H9 (cell line): ENCODE data around the gene SMARCD3. TPM values are rescaled to one million over a fixed set of nuclear protein-coding genes. Genes with fewer than 3 reads are reported as not detected.

Experiments
- DNase-seq: peaks from one replicate; pipeline ENCODE4 v3.0.0-alpha.2; 2017
- H2AFZ ChIP-seq: one replicate; pipeline ENCODE4 v1.6.1; 2013; ENCODE audit warnings: mild to moderate bottlenecking, low read length, control low read depth, moderate library complexity
- H2AK5ac ChIP-seq: 2 replicates; pipeline ENCODE4 v1.6.1; 2013; ENCODE audit warnings: low read length, control low read depth, mixed read lengths; ENCODE audit not compliant: insufficient read length
- H2BK120ac ChIP-seq: one replicate; pipeline ENCODE4 v1.6.1; 2013; ENCODE audit warnings: low read depth, mild to moderate bottlenecking, low read length, control low read depth, inconsistent platforms; ENCODE audit not compliant: poor library complexity, severe bottlenecking
- H2BK12ac ChIP-seq: 2 replicates; pipeline ENCODE4 v1.6.1; 2013; ENCODE audit warnings: low read length, control low read depth, mixed read lengths, low read depth; ENCODE audit not compliant: insufficient read length
- H2BK15ac ChIP-seq: 2 replicates; pipeline ENCODE4 v1.6.1; 2013; ENCODE audit warnings: low read depth, low read length, control low read depth
- H2BK20ac ChIP-seq: one replicate; pipeline ENCODE4 v1.6.1; 2013; ENCODE audit warnings: low read depth, mild to moderate bottlenecking, low read length, control low read depth, inconsistent platforms; ENCODE audit not compliant: poor library complexity, severe bottlenecking
- H2BK5ac ChIP-seq: 2 replicates; pipeline ENCODE4 v1.6.1; 2013; ENCODE audit warnings: low read length, control low read depth, mixed read lengths; ENCODE audit not compliant: insufficient read length
- H3K14ac ChIP-seq: 2 replicates; pipeline ENCODE4 v1.6.1; 2013; ENCODE audit warnings: low read length, control low read depth; ENCODE audit not compliant: insufficient read depth
- H3K18ac ChIP-seq: 2 replicates; pipeline ENCODE4 v1.6.1; 2013; ENCODE audit warnings: low read depth, mild to moderate bottlenecking, mixed read lengths, low read length, control low read depth; ENCODE audit not compliant: insufficient read length
- H3K23ac ChIP-seq: 2 replicates; pipeline ENCODE4 v1.6.1; 2013; ENCODE audit warnings: low read length, control low read depth, mixed read lengths, low read depth; ENCODE audit not compliant: insufficient read length
- H3K23me2 ChIP-seq: 2 replicates; pipeline ENCODE4 v1.6.1; 2013; ENCODE audit warnings: low read depth, mild to moderate bottlenecking, mixed read lengths, low read length, control low read depth; ENCODE audit not compliant: insufficient read length, poor library complexity, severe bottlenecking
- H3K27ac ChIP-seq: 2 replicates; pipeline ENCODE4 v1.5.1; 2013; ENCODE audit warnings: low read length, control low read depth, mixed read lengths, low read depth; ENCODE audit not compliant: insufficient read length
- H3K27me3 ChIP-seq: 2 replicates; pipeline ENCODE4 v1.6.1; 2013; ENCODE audit warnings: low read length, control low read depth, inconsistent platforms; ENCODE audit not compliant: insufficient read depth
- H3K4ac ChIP-seq: 2 replicates; pipeline ENCODE4 v1.6.1; 2013; ENCODE audit warnings: low read depth, mild to moderate bottlenecking, control low read depth, inconsistent platforms, low read length, moderate library complexity
- H3K4me1 ChIP-seq: 2 replicates; pipeline ENCODE4 v1.6.1; 2013; ENCODE audit warnings: low read length, control low read depth, inconsistent platforms; ENCODE audit not compliant: insufficient read depth
- H3K4me2 ChIP-seq: 2 replicates; pipeline ENCODE4 v1.6.1; 2013; ENCODE audit warnings: low read length, control low read depth, mixed read lengths; ENCODE audit not compliant: insufficient read length, insufficient read depth
- H3K56ac ChIP-seq: 2 replicates; pipeline ENCODE4 v1.6.1; 2013; ENCODE audit warnings: low read depth, mild to moderate bottlenecking, mixed read lengths, low read length, control low read depth; ENCODE audit not compliant: insufficient read length
- H3K79me1 ChIP-seq: 2 replicates; pipeline ENCODE4 v1.6.1; 2013; ENCODE audit warnings: low read depth, mild to moderate bottlenecking, moderate library complexity, low read length, control low read depth, inconsistent platforms; ENCODE audit not compliant: insufficient read depth, poor library complexity, severe bottlenecking
- H3K79me2 ChIP-seq: 2 replicates; pipeline ENCODE4 v1.6.1; 2013; ENCODE audit warnings: low read length, control low read depth, inconsistent platforms; ENCODE audit not compliant: insufficient read depth
- H3K9ac ChIP-seq: 2 replicates; pipeline ENCODE4 v1.6.1; 2013; ENCODE audit warnings: low read length, control low read depth, mixed read lengths; ENCODE audit not compliant: insufficient read length; ENCODE audit errors: extremely low read depth
- H3K9me3 ChIP-seq: one replicate; pipeline ENCODE4 v1.6.1; 2013; ENCODE audit warnings: low read depth, low read length, inconsistent platforms; ENCODE audit not compliant: control insufficient read depth
- H3T11ph ChIP-seq: one replicate; pipeline ENCODE4 v1.6.1; 2013; ENCODE audit warnings: mild to moderate bottlenecking, low read length, control low read depth, inconsistent platforms
- H4K20me1 ChIP-seq: one replicate; pipeline ENCODE4 v1.6.1; 2013; ENCODE audit not compliant: control insufficient read depth, insufficient read length, insufficient read depth
- H4K5ac ChIP-seq: 2 replicates; pipeline ENCODE4 v1.6.1; 2013; ENCODE audit warnings: low read depth, mild to moderate bottlenecking, mixed read lengths, low read length, control low read depth; ENCODE audit not compliant: insufficient read length
- H4K8ac ChIP-seq: replicated peaks from 2 replicates; pipeline ENCODE4 v1.6.1; 2013; ENCODE audit warnings: low read length, control low read depth, mixed read lengths, low read depth; ENCODE audit not compliant: insufficient read length
- H4K91ac ChIP-seq: 2 replicates; pipeline ENCODE4 v1.6.1; 2013; ENCODE audit warnings: low read depth, mild to moderate bottlenecking, moderate library complexity, mixed read lengths, low read length, control low read depth; ENCODE audit not compliant: insufficient read length
- H3K27ac Mint-ChIP-seq, 3 experiments: 2 replicates in 2 of 3; 3 replicates in 1 of 3; pipeline ENCODE4 v1.8.0; 2020 to 2021; ENCODE audit warnings: mixed read lengths in 3 of 3, mild to moderate bottlenecking in 1 of 3, moderate library complexity in 1 of 3
- H3K27me3 Mint-ChIP-seq: 2 replicates; pipeline ENCODE4 v1.8.0; 2021; ENCODE audit warnings: low read depth, mild to moderate bottlenecking, moderate library complexity, mixed read lengths
- H3K36me3 Mint-ChIP-seq, 3 experiments: 2 replicates in 2 of 3; 3 replicates in 1 of 3; pipeline ENCODE4 v1.8.0; 2020 to 2021; ENCODE audit warnings: low read depth in 3 of 3, mixed read lengths in 3 of 3; ENCODE audit not compliant: insufficient read depth in 1 of 3
- H3K4me1 Mint-ChIP-seq, 2 experiments: 2 replicates each; pipeline ENCODE4 v1.8.0; 2020; ENCODE audit warnings: mixed read lengths in 2 of 2
- H3K4me3 Mint-ChIP-seq, 2 experiments: 2 replicates in 1 of 2; 3 replicates in 1 of 2; pipeline ENCODE4 v1.8.0; 2020 to 2021; ENCODE audit warnings: mild to moderate bottlenecking in 2 of 2, mixed read lengths in 2 of 2, moderate library complexity in 1 of 2
- H3K9me3 Mint-ChIP-seq, 2 experiments: 2 replicates in 1 of 2; 3 replicates in 1 of 2; pipeline ENCODE4 v1.8.0; 2020; ENCODE audit warnings: mild to moderate bottlenecking in 2 of 2, mixed read lengths in 2 of 2, moderate library complexity in 1 of 2
- CTCF ChIP-seq: fragments of 200-600 bp; sonication (generic); conservative IDR thresholded peaks from 3 replicates; pipeline ENCODE4 v1.8.0; 2021; ENCODE audit warnings: antibody characterized with exemption, mild to moderate bottlenecking
- WGBS: extraction: QIAGEN DNeasy Blood & Tissue Kit; methylation state at CpG from one replicate; pipeline ENCODE4 v1.1.7; 2013; ENCODE audit warnings: missing lambda C conversion rate, low lambda C conversion rate, mixed read lengths; ENCODE audit not compliant: insufficient read length; ENCODE audit errors: extremely low coverage; 5-methylcytosine and 5-hydroxymethylcytosine counted together
- total RNA-seq: library from RNA; stranded (reverse); gene quantifications from 2 replicates; pipeline ENCODE4 v1.2.1, GENCODE V29; 2021

The SMARCD3 gene
- total RNA-seq, 1 experiment from 2014 or later: 5.0 TPM

- no peak overlapping the region for H3K4ac ChIP-seq
- H3K23me2 ChIP-seq: peaks cover 22% of the 10 kb centered on the region
- no peak overlapping the region for H2BK20ac ChIP-seq
- H3K27ac ChIP-seq: no peak overlapping the region
- H2AFZ ChIP-seq: no peak overlapping the region
- H3K4me1 ChIP-seq: peaks cover 7% of the 10 kb centered on the region; the same call in 1 of the 2 replicates
- no peak overlapping the region for H3K18ac ChIP-seq
- H3K79me1 ChIP-seq: no peaks in the 10 kb centered on the region
- no peak for DNase-seq
- Mint-ChIP-seq H3K27me3 (peaks cover 86% of the 10 kb centered on the region), H3K27ac (no peak overlapping the region), H3K4me1 (peaks cover 44 to 57% of the 10 kb centered on the region in 2 experiments), H3K36me3 (no peaks in the 10 kb centered on the region; a peak in 1 of 7 replicates), H3K9me3 (no peaks in the 10 kb centered on the region; a peak in 1 of 5 replicates), H3K4me3 (peak overlapping the region; percentile 58 to 75)
- H4K8ac ChIP-seq: no peak overlapping the region
- no peak overlapping the region for H4K91ac ChIP-seq
- H4K20me1 ChIP-seq: no peaks in the 10 kb centered on the region
- no peaks in the 10 kb centered on the region for H3K79me2 ChIP-seq
- H3T11ph ChIP-seq: no peak overlapping the region
- no peak overlapping the region for H2BK120ac ChIP-seq
- H2BK12ac ChIP-seq: no peak overlapping the region
- no CpG with 5 or more reads among the region's 19 CpGs for WGBS
- H3K9me3 ChIP-seq: no peaks in the 10 kb centered on the region
- peaks cover 19% of the 10 kb centered on the region; the same call in 1 of the 2 replicates for H3K27me3 ChIP-seq
- H2AK5ac ChIP-seq: no peak overlapping the region
- no peak for TF ChIP-seq CTCF
- H3K14ac ChIP-seq: peak overlapping the region; percentile 43; the same call in 1 of the 2 replicates
- H3K4me2 ChIP-seq: peak overlapping the region; percentile 71
- no peak overlapping the region for H3K23ac ChIP-seq
- H2BK15ac ChIP-seq: no peak overlapping the region
- no peak overlapping the region for H2BK5ac ChIP-seq
- no peak overlapping the region for H3K56ac ChIP-seq
- no peak overlapping the region for H3K9ac ChIP-seq
- H4K5ac ChIP-seq: no peak overlapping the region
These were observed 2.8 kb upstream of the SMARCD3 start for GRCh38 chr7:151251328-151251688.
